ENCODE data around the gene REX1BD. TPM values are rescaled to one million over a fixed set of nuclear protein-coding genes. Genes with fewer than 3 reads are reported as not detected.
"Not testable (repeated sequence)": the region's sequence is repeated elsewhere in the genome, so short reads cannot be mapped to it uniquely, and the experiment has no call there.

The REX1BD gene
- total RNA-seq, 2 experiments from 2014 or later, result 61.2 to 65.1 TPM

DNA sequence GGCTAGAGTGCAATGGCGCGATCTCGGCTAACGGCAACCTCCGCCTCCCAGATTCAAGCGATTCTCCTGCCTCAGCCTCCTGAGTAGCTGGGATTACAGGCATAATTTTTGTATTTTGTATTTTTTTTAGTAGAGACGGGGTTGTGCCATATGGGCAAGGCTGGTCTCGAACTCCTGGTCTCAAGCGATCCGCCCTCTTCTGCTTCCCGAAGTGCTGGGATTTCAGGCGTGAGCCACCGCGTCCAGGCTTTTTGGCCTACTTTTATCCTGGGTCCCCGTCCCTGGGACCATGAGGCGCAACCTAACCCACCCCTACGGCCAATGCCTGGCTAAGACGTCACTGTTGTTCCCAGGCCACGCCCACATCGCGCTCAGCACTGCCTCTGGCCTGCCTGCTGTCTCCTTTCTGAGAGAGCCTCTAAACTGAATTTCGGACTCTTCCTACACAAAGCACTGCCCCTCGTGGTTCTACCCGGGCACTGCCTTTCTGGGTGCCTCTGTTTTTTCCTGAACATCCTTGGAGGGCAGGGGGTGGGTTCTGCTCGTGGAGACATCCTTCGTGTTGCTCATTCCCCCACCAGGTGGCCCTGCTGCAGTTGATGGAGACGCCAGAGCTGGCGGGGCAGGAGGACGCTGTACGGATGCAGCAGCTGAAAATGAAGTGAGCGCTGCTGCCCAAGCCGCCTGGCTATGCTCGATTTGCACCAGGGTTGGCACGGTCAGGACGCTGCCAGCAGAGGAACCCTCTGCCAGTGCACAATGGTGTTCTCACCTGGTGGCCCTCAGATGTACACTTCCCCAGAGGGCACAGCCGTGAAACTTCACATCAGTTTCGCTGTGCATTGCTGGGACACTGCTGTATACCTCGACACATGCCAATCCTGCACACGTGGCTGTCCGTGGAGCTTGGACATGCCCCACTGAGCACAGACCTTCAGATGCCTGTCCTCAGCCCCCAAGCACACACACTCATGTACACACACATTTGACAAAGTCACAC, 2.0 kb downstream of the REX1BD start:
- ChIA-PET CTCF (interaction anchor here (1.4 to 4.9 kb wide), 8 partner anchors 19 to 266 kb away, joined by 3 to 37 read pairs (median 5); partner anchors contain the start of gene UBA52), POLR2A (interaction anchor here (0.8 to 4.0 kb wide), 4 partner anchors 18 to 250 kb away, joined by 3 to 51 read pairs (median 3); partner anchors contain the start of gene UBA52)
- Mint-ChIP-seq H3K4me1 (ENCODE audit: low read depth) (peaks cover 38% of the 10 kb centered on the region), H3K36me3 (ENCODE audit: low read depth) (peaks cover 14% of the 10 kb centered on the region), H3K27ac (peak overlapping the region; percentile 88), H3K9me3 (no peaks in the 10 kb centered on the region), H3K4me3 (peak overlapping the region; percentile 82), H3K27me3 (no peaks in the 10 kb centered on the region)
- TF ChIP-seq, protein P1, sequence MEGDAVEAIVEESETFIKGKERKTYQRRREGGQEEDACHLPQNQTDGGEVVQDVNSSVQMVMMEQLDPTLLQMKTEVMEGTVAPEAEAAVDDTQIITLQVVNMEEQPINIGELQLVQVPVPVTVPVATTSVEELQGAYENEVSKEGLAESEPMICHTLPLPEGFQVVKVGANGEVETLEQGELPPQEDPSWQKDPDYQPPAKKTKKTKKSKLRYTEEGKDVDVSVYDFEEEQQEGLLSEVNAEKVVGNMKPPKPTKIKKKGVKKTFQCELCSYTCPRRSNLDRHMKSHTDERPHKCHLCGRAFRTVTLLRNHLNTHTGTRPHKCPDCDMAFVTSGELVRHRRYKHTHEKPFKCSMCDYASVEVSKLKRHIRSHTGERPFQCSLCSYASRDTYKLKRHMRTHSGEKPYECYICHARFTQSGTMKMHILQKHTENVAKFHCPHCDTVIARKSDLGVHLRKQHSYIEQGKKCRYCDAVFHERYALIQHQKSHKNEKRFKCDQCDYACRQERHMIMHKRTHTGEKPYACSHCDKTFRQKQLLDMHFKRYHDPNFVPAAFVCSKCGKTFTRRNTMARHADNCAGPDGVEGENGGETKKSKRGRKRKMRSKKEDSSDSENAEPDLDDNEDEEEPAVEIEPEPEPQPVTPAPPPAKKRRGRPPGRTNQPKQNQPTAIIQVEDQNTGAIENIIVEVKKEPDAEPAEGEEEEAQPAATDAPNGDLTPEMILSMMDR (IDR thresholded peaks at IDR 0.05), result peak; percentile 50
- intact Hi-C loops (cut with micrococcal nuclease), result loop anchor here (10.0 kb wide), 1 partner anchor 254 kb away; no protein-coding TSS in a partner anchor
- ATAC-seq, result no peak
- DNase-seq, result peak; percentile 64

DNA sequence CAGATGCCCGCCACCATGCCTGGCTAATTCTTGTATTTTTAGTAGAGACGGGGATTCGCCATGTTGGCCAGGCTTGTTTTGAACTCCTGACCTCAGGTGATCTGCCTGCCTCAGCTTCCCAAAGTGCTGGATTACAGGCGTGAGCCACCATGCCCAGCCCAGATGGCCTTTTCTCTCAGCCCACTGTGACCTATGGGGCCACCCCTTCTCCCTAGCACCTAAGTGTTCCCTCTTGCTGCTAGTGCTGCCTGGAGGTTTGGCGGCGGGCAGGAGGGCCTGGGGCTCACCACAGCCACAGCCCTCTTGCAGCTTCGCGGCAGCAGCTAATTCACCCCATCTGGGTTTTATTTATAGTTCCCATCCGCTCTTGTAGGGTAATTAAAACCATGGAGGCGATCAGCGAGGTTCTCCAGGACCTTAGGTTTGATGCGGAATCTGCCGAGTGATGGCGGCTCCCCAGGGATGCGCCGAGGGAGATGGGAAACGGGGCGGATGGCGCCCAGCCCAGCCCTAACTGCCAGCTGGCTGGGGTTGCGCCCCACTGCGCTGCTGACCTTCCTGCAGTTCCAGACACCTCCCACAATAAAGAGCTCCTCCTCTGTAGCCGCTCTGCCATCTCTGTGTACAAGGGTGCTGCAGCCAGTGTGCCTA, 3.3 kb downstream of the REX1BD start:
- DNase-seq, result no peak
- ChIA-PET CTCF (interaction anchor here (0.8 to 4.9 kb wide), 4 partner anchors 20 to 395 kb away, joined by 3 to 37 read pairs (median 5); partner anchors contain the start of gene UBA52), POLR2A (interaction anchor here (1.5 kb wide), 1 partner anchor 164 kb away, joined by 4 read pairs; no protein-coding TSS in a partner anchor)
- H3K36me3 Mint-ChIP-seq (ENCODE audit: low read depth), result peaks cover 14% of the 10 kb centered on the region
- H3K4me3 Mint-ChIP-seq, result peak overlapping the region; percentile 8
- no peaks in the 10 kb centered on the region for H3K9me3 Mint-ChIP-seq
- peaks cover 3% of the 10 kb centered on the region for H3K27me3 Mint-ChIP-seq
- TF ChIP-seq, protein P1 (IDR thresholded peaks at IDR 0.05), result no peak
- peaks cover 37% of the 10 kb centered on the region for H3K4me1 Mint-ChIP-seq (ENCODE audit: low read depth)
- H3K27ac Mint-ChIP-seq, result no peak overlapping the region
- intact Hi-C loops (cut with micrococcal nuclease), result loop anchor here (10.0 kb wide), 1 partner anchor 253 kb away; no protein-coding TSS in a partner anchor
- ATAC-seq, result no peak

DNA sequence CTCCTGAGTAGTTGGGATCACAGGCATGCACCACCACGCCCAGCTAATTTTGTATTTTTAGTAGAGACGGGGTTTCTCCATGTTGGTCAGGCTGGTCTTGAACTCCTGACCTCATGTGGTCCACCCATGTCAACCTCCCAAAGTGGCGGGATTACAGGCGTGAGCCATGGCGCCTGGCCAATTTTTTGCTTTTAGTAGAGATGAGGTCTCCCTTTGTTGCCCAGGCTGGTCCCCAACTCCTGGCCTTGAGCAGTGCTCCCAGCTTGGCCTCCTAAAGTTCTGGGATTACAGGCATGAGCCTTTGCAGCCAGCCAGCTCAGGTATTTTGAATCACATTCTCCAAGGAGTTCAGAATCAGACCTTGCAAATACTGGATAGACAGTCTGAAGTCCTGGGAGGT, 4.1 kb downstream of the REX1BD start:
- not testable (repeated sequence) for ATAC-seq

DNA sequence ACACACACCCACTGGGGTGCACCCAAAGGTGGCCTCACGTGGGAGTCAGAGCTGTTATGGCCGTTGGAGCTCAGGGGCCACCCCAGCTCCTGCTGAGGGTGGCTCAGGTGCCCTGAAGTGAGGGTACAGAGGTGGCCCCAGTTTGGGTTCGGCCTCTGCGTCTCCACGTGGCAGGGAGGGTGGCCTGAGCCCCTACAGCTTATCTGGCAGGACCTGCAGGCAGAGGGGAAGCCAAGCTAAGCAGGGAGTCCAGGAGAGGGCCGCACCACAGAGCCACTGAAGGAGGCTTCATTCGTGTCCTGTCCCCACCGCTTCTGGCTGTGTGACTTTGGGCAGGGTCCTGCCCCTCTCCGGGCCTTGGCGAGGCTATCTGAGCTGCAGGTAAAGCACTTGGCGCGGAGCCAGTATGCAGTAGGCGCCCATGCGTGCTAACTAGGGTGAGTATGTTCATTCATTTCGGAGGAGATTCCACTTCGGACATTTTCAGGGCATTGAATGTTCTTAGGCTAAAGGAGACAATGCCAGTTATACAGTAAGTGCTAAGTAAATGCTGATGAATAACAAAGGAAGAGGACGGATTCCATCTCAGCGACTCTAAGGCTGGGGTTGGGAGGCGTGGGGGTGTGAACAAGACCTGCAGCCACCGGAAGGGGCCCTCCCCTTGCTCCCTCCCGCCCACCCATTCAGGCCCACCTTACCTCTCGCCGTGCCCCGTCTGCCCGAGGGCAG, 4.9 kb downstream of the REX1BD start:
- ChIA-PET POLR2A (interaction anchor here (0.8 to 2.6 kb wide), 5 partner anchors 17 to 166 kb away, joined by 3 to 11 read pairs (median 4); partner anchors contain the start of genes FKBP8, TMEM59L and UBA52), CTCF (interaction anchor here (0.7 to 3.7 kb wide), 21 partner anchors 8 to 279 kb away, joined by 3 to 28 read pairs (median 4); partner anchors contain the start of genes CRTC1, ELL, FKBP8 and TMEM59L)
- TF ChIP-seq, protein P1 (IDR thresholded peaks at IDR 0.05), result no peak
- H3K4me1 Mint-ChIP-seq (ENCODE audit: low read depth), result peaks cover 31% of the 10 kb centered on the region
- no peaks in the 10 kb centered on the region for H3K9me3 Mint-ChIP-seq
- H3K27ac Mint-ChIP-seq, result no peak overlapping the region
- no peak for ATAC-seq
- intact Hi-C loops (cut with micrococcal nuclease), result loop anchor here (10.0 kb wide), 1 partner anchor 251 kb away; no protein-coding TSS in a partner anchor
- H3K27me3 Mint-ChIP-seq, result peaks cover 3% of the 10 kb centered on the region
- peaks cover 14% of the 10 kb centered on the region for H3K36me3 Mint-ChIP-seq (ENCODE audit: low read depth)
- DNase-seq, result peak; percentile 60
- peak overlapping the region; percentile 67 for H3K4me3 Mint-ChIP-seq

More for the DNA sequence above, 4.1 kb downstream of the REX1BD start:
- not testable (repeated sequence) for DNase-seq, H3K9me3 Mint-ChIP-seq, H3K27me3 Mint-ChIP-seq, H3K4me3 Mint-ChIP-seq, H3K27ac Mint-ChIP-seq
- intact Hi-C loops (cut with micrococcal nuclease), result loop anchor here (10.0 kb wide), 1 partner anchor 252 kb away; no protein-coding TSS in a partner anchor
- H3K4me1 Mint-ChIP-seq (ENCODE audit: low read depth), result peaks cover 35% of the 10 kb centered on the region
- CTCF ChIA-PET, result interaction anchor here (1.4 to 3.7 kb wide), 6 partner anchors 11 to 254 kb away, joined by 4 to 28 read pairs (median 8); partner anchors contain the start of genes ELL and UBA52
- peaks cover 14% of the 10 kb centered on the region for H3K36me3 Mint-ChIP-seq (ENCODE audit: low read depth)
- POLR2A ChIA-PET, result interaction anchor here (1.1 to 2.6 kb wide), 4 partner anchors 16 to 165 kb away, joined by 4 to 11 read pairs (median 8); partner anchors contain the start of genes TMEM59L and UBA52
